ENCODE measurements around the gene PALLD. TPM values are rescaled to one million over a fixed set of nuclear protein-coding genes. Genes with fewer than 3 reads are reported as not detected.
A peak's percentile ranks its signal among the peaks of the same experiment; 100 is the strongest.

Gene PALLD
- total RNA-seq, 3 donors from 2014 or later = 112 to 663 (median 150) TPM

DNA sequence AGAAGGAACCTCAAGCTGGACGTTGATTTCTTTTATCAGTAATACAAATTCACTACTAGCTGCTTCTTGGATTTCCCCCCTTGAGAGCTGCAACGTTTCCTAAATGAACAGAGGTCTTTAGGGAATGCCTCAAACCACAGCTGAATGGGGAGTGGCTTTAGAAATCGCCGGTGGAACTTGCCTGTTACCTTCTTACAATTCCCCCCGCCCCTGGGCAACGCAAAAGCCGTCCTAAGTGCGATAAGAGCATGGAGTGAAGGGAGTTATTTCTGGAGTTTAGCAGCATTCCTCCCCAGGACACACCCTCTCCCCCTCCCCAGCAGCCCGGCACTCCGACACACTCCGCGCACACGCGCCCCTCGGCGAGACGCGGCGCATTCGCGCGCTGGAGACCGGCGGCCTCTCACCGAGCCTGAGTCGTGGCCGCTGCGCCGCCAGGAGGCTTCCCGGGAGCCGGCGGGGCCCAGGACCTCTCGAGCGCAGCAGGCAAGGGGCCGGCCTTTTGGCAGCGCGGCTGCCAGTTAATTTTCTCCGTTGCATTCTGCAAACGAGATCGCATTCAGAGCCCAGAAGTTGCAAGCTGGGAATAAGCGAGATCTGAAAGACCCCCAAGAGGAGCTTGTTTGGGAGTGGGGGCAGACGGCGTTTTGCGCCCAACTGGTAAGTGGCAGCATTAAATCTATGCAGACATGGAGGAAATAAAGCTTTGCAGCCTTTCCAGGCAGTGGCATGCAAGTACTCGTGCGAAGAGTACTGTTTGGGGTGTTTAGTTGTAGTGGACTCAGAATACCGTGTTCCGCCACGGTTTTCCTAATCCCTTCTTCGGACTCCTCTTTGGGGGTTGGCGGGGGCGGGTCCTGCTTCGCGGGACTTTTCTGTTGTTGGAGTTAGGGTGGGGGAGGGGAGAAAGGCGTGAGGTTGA is 134.7 kb downstream of the PALLD start:
- intact Hi-C loops (cut with DNase I, micrococcal nuclease) = no loop called here
- no peaks in the 10 kb centered on the region for H3K9me3 ChIP-seq
- H3K4me1 ChIP-seq (ENCODE audit: low read depth) = no peaks in the 10 kb centered on the region
- ATAC-seq (peak; percentile 95), DNase-seq (peak; percentile 62 to 80 (median 68))
- no peak overlapping the region for H3K4me3 ChIP-seq
- H3K36me3 ChIP-seq (ENCODE audit: low read depth) = no peaks in the 10 kb centered on the region
- TF ChIP-seq, protein P1, sequence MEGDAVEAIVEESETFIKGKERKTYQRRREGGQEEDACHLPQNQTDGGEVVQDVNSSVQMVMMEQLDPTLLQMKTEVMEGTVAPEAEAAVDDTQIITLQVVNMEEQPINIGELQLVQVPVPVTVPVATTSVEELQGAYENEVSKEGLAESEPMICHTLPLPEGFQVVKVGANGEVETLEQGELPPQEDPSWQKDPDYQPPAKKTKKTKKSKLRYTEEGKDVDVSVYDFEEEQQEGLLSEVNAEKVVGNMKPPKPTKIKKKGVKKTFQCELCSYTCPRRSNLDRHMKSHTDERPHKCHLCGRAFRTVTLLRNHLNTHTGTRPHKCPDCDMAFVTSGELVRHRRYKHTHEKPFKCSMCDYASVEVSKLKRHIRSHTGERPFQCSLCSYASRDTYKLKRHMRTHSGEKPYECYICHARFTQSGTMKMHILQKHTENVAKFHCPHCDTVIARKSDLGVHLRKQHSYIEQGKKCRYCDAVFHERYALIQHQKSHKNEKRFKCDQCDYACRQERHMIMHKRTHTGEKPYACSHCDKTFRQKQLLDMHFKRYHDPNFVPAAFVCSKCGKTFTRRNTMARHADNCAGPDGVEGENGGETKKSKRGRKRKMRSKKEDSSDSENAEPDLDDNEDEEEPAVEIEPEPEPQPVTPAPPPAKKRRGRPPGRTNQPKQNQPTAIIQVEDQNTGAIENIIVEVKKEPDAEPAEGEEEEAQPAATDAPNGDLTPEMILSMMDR (IDR thresholded peaks at IDR 0.05) = no peak

DNA sequence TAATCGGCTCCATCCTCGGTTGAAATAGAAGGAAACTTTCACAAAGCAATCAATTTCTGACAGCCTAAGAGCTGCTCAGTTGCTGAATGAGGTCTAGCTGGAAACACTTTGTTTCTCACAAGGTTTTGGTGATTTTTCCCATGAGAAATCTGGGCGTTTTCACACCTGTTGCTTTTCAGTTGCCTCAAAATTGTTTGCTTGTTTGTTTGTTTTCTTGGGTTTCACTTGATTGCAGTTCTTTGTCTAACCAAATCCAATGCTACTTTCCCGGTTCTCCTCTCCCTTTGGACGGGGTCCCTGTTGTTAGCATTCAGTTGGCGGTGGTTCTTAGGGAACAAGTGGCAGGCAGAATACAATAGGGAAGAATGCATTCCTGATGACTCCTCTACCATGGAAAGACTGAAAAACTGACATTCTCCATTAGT is 135.5 kb downstream of the PALLD start:
- intact Hi-C loops (cut with DNase I, micrococcal nuclease) = no loop called here
- ATAC-seq = no peak
- Histone ChIP-seq H3K4me1 (ENCODE audit: low read depth) (no peaks in the 10 kb centered on the region), H3K9me3 (no peaks in the 10 kb centered on the region), H3K36me3 (ENCODE audit: low read depth) (no peaks in the 10 kb centered on the region), H3K4me3 (no peak overlapping the region)
- DNase-seq = no peak
- TF ChIP-seq, protein P1 (IDR thresholded peaks at IDR 0.05) = no peak

DNA sequence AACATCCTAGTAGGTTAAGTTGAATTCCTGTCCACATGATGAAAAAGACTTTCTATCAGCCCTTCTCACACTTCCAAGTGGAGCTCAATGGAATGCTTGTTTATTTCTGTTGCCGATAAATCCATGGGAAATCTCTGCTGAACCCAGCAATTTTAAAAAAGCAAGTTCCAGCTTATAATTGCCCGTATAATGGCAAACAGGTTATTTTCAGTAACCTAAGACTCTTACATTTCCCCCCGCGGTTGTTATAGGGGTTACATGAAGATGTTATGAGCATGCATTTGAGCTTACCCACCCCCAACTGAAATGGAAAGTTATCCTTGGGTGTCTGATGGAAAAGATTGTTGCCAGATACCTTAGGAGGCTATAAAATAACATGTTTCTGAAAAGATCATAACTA is 136.2 kb downstream of the PALLD start:
- intact Hi-C loops (cut with DNase I, micrococcal nuclease) = no loop called here
- Histone ChIP-seq H3K36me3 (ENCODE audit: low read depth) (no peaks in the 10 kb centered on the region), H3K4me1 (ENCODE audit: low read depth) (no peaks in the 10 kb centered on the region), H3K4me3 (no peak overlapping the region), H3K9me3 (no peaks in the 10 kb centered on the region)
- DNase-seq = no peak
- ATAC-seq = no peak
- TF ChIP-seq, protein P1 (IDR thresholded peaks at IDR 0.05) = no peak

DNA sequence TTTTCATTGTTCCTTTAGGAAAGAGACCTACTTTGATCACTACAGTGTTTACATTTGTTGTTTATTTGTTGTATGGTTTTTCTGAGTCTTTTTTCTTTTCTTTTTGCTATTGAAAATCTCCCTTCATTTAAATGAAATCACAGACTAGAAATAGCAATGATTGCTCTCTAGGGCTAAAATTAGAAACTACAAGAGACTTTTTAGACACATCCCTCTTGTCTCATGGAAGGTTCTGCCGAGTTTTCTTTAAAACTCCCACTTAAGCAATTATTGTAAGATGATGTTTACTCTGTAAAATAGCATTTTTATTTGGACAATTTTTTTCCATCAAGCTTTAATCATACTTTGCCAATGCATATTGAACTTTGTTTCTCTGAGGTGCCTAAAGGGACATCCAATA is 136.6 kb downstream of the PALLD start:
- Histone ChIP-seq H3K4me3 (no peak overlapping the region), H3K9me3 (no peaks in the 10 kb centered on the region), H3K4me1 (ENCODE audit: low read depth) (no peaks in the 10 kb centered on the region), H3K36me3 (ENCODE audit: low read depth) (no peaks in the 10 kb centered on the region)
- TF ChIP-seq, protein P1 (IDR thresholded peaks at IDR 0.05) = no peak
- DNase-seq (no peak), ATAC-seq (no peak)
- intact Hi-C loops (cut with DNase I, micrococcal nuclease) = no loop called here

DNA sequence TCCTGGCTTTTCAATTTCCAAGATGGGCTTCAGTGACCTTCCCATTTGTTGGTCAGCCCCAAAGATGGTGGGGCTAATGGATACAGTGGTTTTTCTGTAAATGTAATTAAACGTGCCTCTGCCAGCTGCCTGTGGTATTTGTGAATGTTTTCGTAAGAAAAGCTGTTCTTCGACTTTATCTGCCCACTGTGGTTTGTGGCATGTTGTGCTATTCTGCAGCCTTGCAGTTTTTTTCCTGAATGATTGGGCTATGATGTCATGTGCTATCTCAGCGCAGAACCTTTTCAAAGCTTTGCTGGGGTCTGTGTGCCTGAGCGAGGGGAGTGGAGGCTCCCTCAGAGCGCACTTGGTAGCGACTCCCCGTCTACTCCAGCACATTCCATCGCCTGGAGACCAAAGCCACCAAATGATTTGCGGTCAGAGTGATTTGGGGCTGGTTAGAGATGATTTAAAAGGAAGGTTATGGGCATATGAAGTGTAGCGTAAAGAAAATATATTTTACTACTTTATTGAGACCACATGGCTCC is 137.5 kb downstream of the PALLD start:
- no peak for ATAC-seq
- Histone ChIP-seq H3K4me1 (ENCODE audit: low read depth) (no peaks in the 10 kb centered on the region), H3K36me3 (ENCODE audit: low read depth) (no peaks in the 10 kb centered on the region), H3K9me3 (no peaks in the 10 kb centered on the region), H3K4me3 (no peak overlapping the region)
- intact Hi-C loops (cut with DNase I, micrococcal nuclease) = no loop called here
- no peak for DNase-seq
- TF ChIP-seq, protein P1 (IDR thresholded peaks at IDR 0.05) = no peak

Data from mucosa of descending colon (tissue), 3 donors.